ENCODE data around the gene PADI4. TPM values are rescaled to one million over a fixed set of nuclear protein-coding genes. Genes with fewer than 3 reads are reported as not detected.

Gene PADI4
- total and polyA plus RNA-seq, 12 donors = 0.05 to 0.72 (median 0.27) TPM; not detected in 5

DNA sequence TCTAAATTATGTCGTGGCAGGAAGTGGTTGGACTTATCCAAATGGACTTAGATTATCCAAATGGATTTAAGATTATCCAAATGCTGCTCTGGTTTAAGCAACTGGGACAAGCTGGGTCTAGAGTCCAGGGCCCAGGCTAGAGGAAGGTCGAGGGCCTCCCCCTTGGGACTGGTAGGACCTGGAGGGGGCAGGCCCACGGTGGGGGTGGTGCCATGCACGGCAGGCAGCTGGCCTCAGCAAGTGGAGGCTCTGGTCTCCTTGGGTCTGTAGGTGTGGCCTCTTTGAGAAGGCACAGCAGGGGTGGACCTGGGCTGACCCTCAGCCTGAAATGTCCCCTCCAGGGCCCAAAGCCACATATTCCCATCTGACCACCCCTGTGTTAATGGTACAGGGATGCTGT, 93.8 kb downstream of the PADI4 start:
- no peak for TF ChIP-seq POLR2A (IDR thresholded peaks at IDR 0.05)
- TF ChIP-seq, protein P1, sequence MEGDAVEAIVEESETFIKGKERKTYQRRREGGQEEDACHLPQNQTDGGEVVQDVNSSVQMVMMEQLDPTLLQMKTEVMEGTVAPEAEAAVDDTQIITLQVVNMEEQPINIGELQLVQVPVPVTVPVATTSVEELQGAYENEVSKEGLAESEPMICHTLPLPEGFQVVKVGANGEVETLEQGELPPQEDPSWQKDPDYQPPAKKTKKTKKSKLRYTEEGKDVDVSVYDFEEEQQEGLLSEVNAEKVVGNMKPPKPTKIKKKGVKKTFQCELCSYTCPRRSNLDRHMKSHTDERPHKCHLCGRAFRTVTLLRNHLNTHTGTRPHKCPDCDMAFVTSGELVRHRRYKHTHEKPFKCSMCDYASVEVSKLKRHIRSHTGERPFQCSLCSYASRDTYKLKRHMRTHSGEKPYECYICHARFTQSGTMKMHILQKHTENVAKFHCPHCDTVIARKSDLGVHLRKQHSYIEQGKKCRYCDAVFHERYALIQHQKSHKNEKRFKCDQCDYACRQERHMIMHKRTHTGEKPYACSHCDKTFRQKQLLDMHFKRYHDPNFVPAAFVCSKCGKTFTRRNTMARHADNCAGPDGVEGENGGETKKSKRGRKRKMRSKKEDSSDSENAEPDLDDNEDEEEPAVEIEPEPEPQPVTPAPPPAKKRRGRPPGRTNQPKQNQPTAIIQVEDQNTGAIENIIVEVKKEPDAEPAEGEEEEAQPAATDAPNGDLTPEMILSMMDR (IDR thresholded peaks at IDR 0.05) = no peak
- no peak for DNase-seq
- H3K36me3 ChIP-seq (replicated peaks in 1 of 2) = no peaks in the 10 kb centered on the region
- WGBS, 4 donors = 64 to 76% (median 68%) methylated on average over 4 of the region's 4 CpGs
- H3K4me1 ChIP-seq (replicated peaks in 1 of 2) = no peaks in the 10 kb centered on the region
- no peaks in the 10 kb centered on the region for H3K27me3 ChIP-seq
- H3K4me3 ChIP-seq = no peak overlapping the region
- H3K27ac ChIP-seq = no peak overlapping the region
- intact Hi-C loops (cut with DNase I) = loop anchor here in 1 of 2 donors (10.0 kb wide), 1 partner anchor 277 kb away; no protein-coding TSS in a partner anchor
- H3K9me3 ChIP-seq (replicated peaks in 1 of 3) = no peaks in the 10 kb centered on the region

DNA sequence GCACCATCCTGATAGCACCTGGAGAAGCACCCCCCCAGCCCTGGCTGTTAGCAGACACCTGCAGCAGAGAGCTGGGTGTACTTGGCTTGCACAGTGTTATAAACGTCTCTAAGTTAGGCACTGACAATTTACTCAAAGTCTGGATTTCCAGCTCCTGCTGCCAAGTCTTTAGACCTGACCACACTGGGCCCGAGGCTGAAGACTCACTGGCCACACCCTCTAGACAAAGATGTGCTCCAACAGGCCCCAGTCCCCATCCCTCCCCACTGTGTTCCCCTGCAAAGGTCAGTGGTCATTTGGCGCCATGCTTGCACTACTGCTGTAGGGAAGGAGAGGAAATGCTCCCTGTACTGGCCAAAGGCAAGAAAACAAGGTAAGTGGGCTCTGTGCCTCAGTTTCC, 95.1 kb downstream of the PADI4 start:
- intact Hi-C loops (cut with DNase I) = loop anchor here in 1 of 2 donors (10.0 kb wide), 1 partner anchor 278 kb away; no protein-coding TSS in a partner anchor

DNA sequence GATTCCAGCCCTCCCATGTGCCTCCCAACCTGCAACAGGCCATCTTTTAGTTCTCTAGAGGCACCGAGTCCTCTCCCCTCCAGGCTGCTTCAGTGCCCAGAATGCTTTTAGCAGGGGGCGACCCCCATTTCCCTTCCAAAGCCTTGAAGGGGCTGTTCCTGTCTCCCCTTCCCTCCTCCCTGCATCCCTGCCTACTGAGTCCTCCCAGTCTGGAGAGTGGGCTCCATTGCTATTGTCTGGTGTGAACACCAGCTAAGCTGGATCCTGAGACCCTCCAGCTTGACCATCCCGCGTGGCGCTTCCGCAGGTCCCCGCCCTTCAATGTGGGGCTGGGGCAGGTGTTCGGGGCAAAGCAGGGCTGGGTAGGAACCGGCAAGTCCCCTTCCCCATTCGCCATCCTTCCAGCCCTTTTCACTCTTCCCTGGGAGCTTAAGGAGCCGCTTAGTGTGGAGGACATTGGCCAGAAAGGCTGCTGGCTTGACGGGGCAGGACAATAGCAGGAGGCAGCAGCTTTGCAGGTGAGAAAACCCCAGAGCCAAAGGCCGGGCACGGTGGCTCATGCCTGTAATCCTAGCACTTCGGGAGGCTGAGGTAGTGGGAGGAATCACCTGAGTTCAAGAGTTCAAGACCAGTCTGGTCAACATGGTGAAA, 96.2 kb downstream of the PADI4 start:
- TF ChIP-seq, protein P1 (IDR thresholded peaks at IDR 0.05) = no peak
- TF ChIP-seq POLR2A (IDR thresholded peaks at IDR 0.05) = no peak
- 65 to 78% (median 68%) methylated on average over 9 to 15 of the region's 15 CpGs for WGBS, 4 donors

More for the DNA sequence above, 95.1 kb downstream of the PADI4 start:
- DNase-seq = no peak
- peaks cover 0 to 4% of the 10 kb centered on the region in 2 donors for H3K36me3 ChIP-seq (replicated peaks in 1 of 2)
- no peak overlapping the region for H3K27ac ChIP-seq
- H3K4me1 ChIP-seq (replicated peaks in 1 of 2) = no peaks in the 10 kb centered on the region
- H3K4me3 ChIP-seq = no peak overlapping the region
- no peaks in the 10 kb centered on the region for H3K9me3 ChIP-seq (replicated peaks in 1 of 3)
- WGBS, 4 donors = 49 to 80% (median 58%) methylated on average over 1 to 3 of the region's 3 CpGs
- no peaks in the 10 kb centered on the region for H3K27me3 ChIP-seq
- no peak for TF ChIP-seq POLR2A (IDR thresholded peaks at IDR 0.05)
- TF ChIP-seq, protein P1 (IDR thresholded peaks at IDR 0.05) = no peak

DNA sequence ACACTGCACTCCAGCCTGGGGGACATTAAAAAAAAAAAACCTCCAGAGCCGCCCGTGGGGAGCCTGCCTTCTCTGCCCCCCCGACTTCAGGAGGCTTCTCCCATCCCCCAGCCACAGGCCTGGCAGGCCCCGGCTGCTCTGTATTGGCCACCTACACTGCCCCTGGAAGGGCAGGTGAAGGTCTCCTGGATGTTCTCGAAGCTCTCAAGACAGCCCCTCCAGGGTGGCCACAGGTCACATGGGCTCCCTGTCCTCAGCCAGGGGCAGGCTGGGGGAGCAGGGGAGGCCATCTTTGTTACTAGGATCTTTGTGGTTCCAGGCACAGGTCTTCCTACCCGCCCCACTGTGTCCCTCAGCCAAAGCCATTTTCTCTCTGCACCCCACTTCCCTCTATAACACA, 96.8 kb downstream of the PADI4 start:
- TF ChIP-seq, protein P1 (IDR thresholded peaks at IDR 0.05) = no peak
- no peak for TF ChIP-seq POLR2A (IDR thresholded peaks at IDR 0.05)
- 55 to 78% (median 67%) methylated on average over 5 to 6 of the region's 6 CpGs for WGBS, 4 donors
- H3K27ac ChIP-seq = no peak overlapping the region
- intact Hi-C loops (cut with DNase I) = loop anchor here in 1 of 2 donors (10.0 kb wide), 1 partner anchor 280 kb away; no protein-coding TSS in a partner anchor
- no peak for DNase-seq
- no peaks in the 10 kb centered on the region for H3K4me1 ChIP-seq (replicated peaks in 1 of 2)
- H3K27me3 ChIP-seq = no peaks in the 10 kb centered on the region
- peaks cover 0 to 20% of the 10 kb centered on the region in 2 donors for H3K36me3 ChIP-seq (replicated peaks in 1 of 2)
- H3K4me3 ChIP-seq = no peak overlapping the region
- no peaks in the 10 kb centered on the region for H3K9me3 ChIP-seq (replicated peaks in 1 of 3)

More for the DNA sequence above, 96.2 kb downstream of the PADI4 start:
- Histone ChIP-seq H3K4me3 (no peak overlapping the region), H3K36me3 (replicated peaks in 1 of 2) (peaks cover 0 to 14% of the 10 kb centered on the region in 2 donors), H3K4me1 (replicated peaks in 1 of 2) (no peaks in the 10 kb centered on the region), H3K27me3 (no peaks in the 10 kb centered on the region), H3K9me3 (replicated peaks in 1 of 3) (no peaks in the 10 kb centered on the region), H3K27ac (no peak overlapping the region)
- DNase-seq = no peak
- intact Hi-C loops (cut with DNase I) = loop anchor here in 1 of 2 donors (10.0 kb wide), 1 partner anchor 279 kb away; no protein-coding TSS in a partner anchor
